DOHH2 (cell line): ENCODE measurements around the gene LSM14B.
A peak's percentile ranks its signal among the peaks of the same experiment; 100 is the strongest.

Source experiments
- H3F3A ChIP-seq: fragments of 200-600 bp; sonication (generic), shearing (Covaris generic); 2 replicates; pipeline ENCODE4 v1.6.0; 2016; ENCODE audit warnings: antibody characterized with exemption, mild to moderate bottlenecking; ENCODE audit not compliant: control insufficient read depth, insufficient read depth
- H3K27ac ChIP-seq: fragments of 200-600 bp; sonication (generic); 2 replicates; pipeline ENCODE4 v1.5.1; 2014; ENCODE audit warnings: low read depth, mild to moderate bottlenecking, low read length, moderate library complexity
- H3K27me3 ChIP-seq: fragments of 200-600 bp; sonication (generic); 2 replicates; pipeline ENCODE4 v1.6.1; 2014; ENCODE audit warnings: mild to moderate bottlenecking, low read length, mixed read lengths; ENCODE audit not compliant: control insufficient read depth
- H3K36me3 ChIP-seq: fragments of 200-600 bp; sonication (generic); 2 replicates; pipeline ENCODE4 v1.6.1; 2014; ENCODE audit warnings: mild to moderate bottlenecking, low read length, moderate library complexity, mixed read lengths; ENCODE audit not compliant: control insufficient read depth
- H3K4me1 ChIP-seq: fragments of 200-600 bp; sonication (generic); 2 replicates; pipeline ENCODE4 v1.6.1; 2014; ENCODE audit warnings: mild to moderate bottlenecking, low read length, mixed read lengths; ENCODE audit not compliant: control insufficient read depth
- H3K4me2 ChIP-seq: fragments of 200-600 bp; sonication (generic); 2 replicates; pipeline ENCODE4 v1.6.0; 2014; ENCODE audit warnings: mild to moderate bottlenecking, low read length, moderate library complexity
- H3K4me3 ChIP-seq: fragments of 200-600 bp; sonication (generic); 2 replicates; pipeline ENCODE4 v1.5.1; 2014; ENCODE audit warnings: mild to moderate bottlenecking, low read length, mixed read lengths
- H3K79me2 ChIP-seq: fragments of 200-600 bp; sonication (generic); 2 replicates; pipeline ENCODE4 v1.6.1; 2014; ENCODE audit warnings: mild to moderate bottlenecking, low read length, mixed read lengths; ENCODE audit not compliant: control insufficient read depth
- H3K9me2 ChIP-seq: fragments of 200-600 bp; sonication (generic); replicated peaks from 2 replicates; pipeline ENCODE4 v1.6.1; 2014; ENCODE audit warnings: mild to moderate bottlenecking, low read length, mixed read lengths; ENCODE audit not compliant: control insufficient read depth
- H3K9me3 ChIP-seq: fragments of 200-600 bp; sonication (generic); 2 replicates; pipeline ENCODE4 v1.6.1; 2014; ENCODE audit warnings: antibody characterized with exemption, low read length, mixed read lengths; ENCODE audit not compliant: control insufficient read depth, insufficient read depth
- H4K20me1 ChIP-seq: fragments of 200-600 bp; sonication (generic); 2 replicates; pipeline ENCODE4 v1.6.0; 2014; ENCODE audit warnings: low read depth, mild to moderate bottlenecking, antibody characterized with exemption, low read length, moderate library complexity; ENCODE audit not compliant: control insufficient read depth, insufficient read depth
- CTCF ChIP-seq: fragments of 200-600 bp; sonication (generic); IDR thresholded peaks from one replicate; pipeline ENCODE4 v1.5.1; 2014; ENCODE audit warnings: antibody characterized with exemption, mild to moderate bottlenecking, low read depth, low read length; ENCODE audit not compliant: poor library complexity, severe bottlenecking
- EZH2phosphoT487 ChIP-seq: fragments of 200-600 bp; sonication (generic); IDR thresholded peaks from 2 replicates; pipeline ENCODE4 v1.6.1; 2017; ENCODE audit warnings: borderline replicate concordance, mild to moderate bottlenecking, antibody characterized with exemption, low read length, moderate library complexity, mixed read lengths

LSM14B gene

GRCh38 chr20:62126141-62126540, 3.9 kb downstream of the LSM14B start:
- H3K4me2 ChIP-seq: no peak overlapping the region
- H3K79me2 ChIP-seq: peaks cover 60% of the 10 kb centered on the region
- peaks cover 77% of the 10 kb centered on the region for H3K36me3 ChIP-seq

GRCh38 chr20:62127799-62128198, 5.5 kb downstream of the LSM14B start:
- TF ChIP-seq CTCF (no peak), EZH2phosphoT487 (no peak)
- no peaks in the 10 kb centered on the region for H3K9me2 ChIP-seq
- no peaks in the 10 kb centered on the region for H3K9me3 ChIP-seq
- peak overlapping the region; percentile 91; the same call in 1 of the 2 replicates for H3K27ac ChIP-seq
- H3K4me2 ChIP-seq: 0 out of 2 replicates have a peak overlapping the region, but pooled peaks have one; percentile 87
- H3F3A ChIP-seq: peaks cover 17% of the 10 kb centered on the region
- peaks cover 14% of the 10 kb centered on the region for H4K20me1 ChIP-seq
- H3K79me2 ChIP-seq: peaks cover 72% of the 10 kb centered on the region
- H3K4me1 ChIP-seq: peaks cover 49% of the 10 kb centered on the region
- peaks cover 94% of the 10 kb centered on the region for H3K36me3 ChIP-seq
- no peaks in the 10 kb centered on the region for H3K27me3 ChIP-seq
- no peak overlapping the region for H3K4me3 ChIP-seq

More at GRCh38 chr20:62126141-62126540, 3.9 kb downstream of the LSM14B start:
- H4K20me1 ChIP-seq: peaks cover 14% of the 10 kb centered on the region
- no peak overlapping the region for H3K27ac ChIP-seq
- H3K27me3 ChIP-seq: no peaks in the 10 kb centered on the region
- no peaks in the 10 kb centered on the region for H3K9me3 ChIP-seq
- no peak for TF ChIP-seq EZH2phosphoT487
- no peak for TF ChIP-seq CTCF
- H3K4me3 ChIP-seq: no peak overlapping the region
- peaks cover 53% of the 10 kb centered on the region for H3K4me1 ChIP-seq
- H3K9me2 ChIP-seq: no peaks in the 10 kb centered on the region
- H3F3A ChIP-seq: peaks cover 20% of the 10 kb centered on the region

- peaks cover 97% of the 10 kb centered on the region for H3K36me3 ChIP-seq
- peaks cover 45% of the 10 kb centered on the region for H3K4me1 ChIP-seq
- H3F3A ChIP-seq: peaks cover 17% of the 10 kb centered on the region
- peak overlapping the region; percentile 91 for H3K27ac ChIP-seq
- H3K9me3 ChIP-seq: no peaks in the 10 kb centered on the region
- peak overlapping the region; percentile 69; the same call in 1 of the 2 replicates for H3K4me3 ChIP-seq
- H3K27me3 ChIP-seq: no peaks in the 10 kb centered on the region
- peaks cover 65% of the 10 kb centered on the region for H3K79me2 ChIP-seq
- H3K4me2 ChIP-seq: peak overlapping the region; percentile 87; the same call in 1 of the 2 replicates
- peaks cover 9% of the 10 kb centered on the region for H4K20me1 ChIP-seq
- H3K9me2 ChIP-seq: no peaks in the 10 kb centered on the region
- no peak for TF ChIP-seq CTCF
These were observed 6.2 kb downstream of the LSM14B start for GRCh38 chr20:62128502-62128901.
